Activated CD4-positive, alpha-beta T cell treated with anti-CD3 and anti-CD28 coated beads, Interleukin-2, amount 10 ng/mL, durations not matched to agents 24 days and 14 days (primary cell): ENCODE measurements around the gene CELF4. TPM values are rescaled to one million over a fixed set of nuclear protein-coding genes. Genes with fewer than 3 reads are reported as not detected.

Experiments used
- DNase-seq: peaks from one replicate; pipeline ENCODE4 v3.0.0; 2022
- H3K27ac Mint-ChIP-seq: one replicate; pipeline ENCODE4 v1.8.0; 2022; ENCODE audit warnings: mild to moderate bottlenecking, mixed read lengths
- H3K27me3 Mint-ChIP-seq: one replicate; pipeline ENCODE4 v1.8.0; 2022; ENCODE audit warnings: mixed read lengths
- H3K36me3 Mint-ChIP-seq: one replicate; pipeline ENCODE4 v1.8.0; 2022; ENCODE audit warnings: low read depth, mild to moderate bottlenecking, mixed read lengths
- H3K4me1 Mint-ChIP-seq: one replicate; pipeline ENCODE4 v1.8.0; 2021; ENCODE audit warnings: mixed read lengths
- H3K4me3 Mint-ChIP-seq: one replicate; pipeline ENCODE4 v1.8.0; 2022; ENCODE audit warnings: mild to moderate bottlenecking, moderate library complexity, mixed read lengths
- H3K9me3 Mint-ChIP-seq: one replicate; pipeline ENCODE4 v1.8.0; 2021; ENCODE audit warnings: mixed read lengths
- intact Hi-C: fragments of 100-400 bp; cut with micrococcal nuclease; formaldehyde crosslinking; loops from one replicate; pipeline ENCODE4 v1.15.1; 2023
- total RNA-seq: library from RNA; stranded (reverse); gene quantifications from 2 replicates; pipeline ENCODE4 v1.2.3, GENCODE V29; 2022

The CELF4 gene
- total RNA-seq, result not detected in 2 replicates

GRCh38 chr18:37565101-37565976 is at the start of gene CELF4:
Gene CELF4 (minus strand): TSS chr18:37565798.
- peak within 1 kb of the TSS; percentile 41 for H3K4me3 Mint-ChIP-seq
- intact Hi-C loops, result no loop called here
- H3K27ac Mint-ChIP-seq, result no peak within 1 kb of the TSS

GRCh38 chr18:37613253-37613565 is 47.6 kb upstream of the CELF4 start:
- no peak overlapping the region for H3K27ac Mint-ChIP-seq
- no peaks in the 10 kb centered on the region for H3K9me3 Mint-ChIP-seq
- no peak overlapping the region for H3K4me3 Mint-ChIP-seq
- no peaks in the 10 kb centered on the region for H3K4me1 Mint-ChIP-seq
- intact Hi-C loops, result no loop called here
- no peaks in the 10 kb centered on the region for H3K36me3 Mint-ChIP-seq
- no peak for DNase-seq
- no peaks in the 10 kb centered on the region for H3K27me3 Mint-ChIP-seq

More at GRCh38 chr18:37565101-37565976, at the start of gene CELF4:
- peaks cover 2% of the 10 kb centered on the region for H3K4me1 Mint-ChIP-seq
- peaks cover 61% of the 10 kb centered on the region for H3K27me3 Mint-ChIP-seq
- H3K36me3 Mint-ChIP-seq, result peaks cover 3% of the 10 kb centered on the region
- H3K9me3 Mint-ChIP-seq, result no peaks in the 10 kb centered on the region
- DNase-seq, result no peak

- H3K9me3 Mint-ChIP-seq, result no peaks in the 10 kb centered on the region
- no peak overlapping the region for H3K4me3 Mint-ChIP-seq
- H3K27me3 Mint-ChIP-seq, result no peaks in the 10 kb centered on the region
- no peaks in the 10 kb centered on the region for H3K4me1 Mint-ChIP-seq
- no peak overlapping the region for H3K27ac Mint-ChIP-seq
- H3K36me3 Mint-ChIP-seq, result no peaks in the 10 kb centered on the region
- intact Hi-C loops, result no loop called here
- no peak for DNase-seq
These were observed 47.1 kb upstream of the CELF4 start for GRCh38 chr18:37612524-37613252.

GRCh38 chr18:37611614-37612279 is 46.1 kb upstream of the CELF4 start:
- no peak for DNase-seq
- no peaks in the 10 kb centered on the region for H3K9me3 Mint-ChIP-seq
- intact Hi-C loops, result no loop called here
- H3K36me3 Mint-ChIP-seq, result no peaks in the 10 kb centered on the region
- H3K4me1 Mint-ChIP-seq, result no peaks in the 10 kb centered on the region
- no peaks in the 10 kb centered on the region for H3K27me3 Mint-ChIP-seq
- no peak overlapping the region for H3K4me3 Mint-ChIP-seq
- H3K27ac Mint-ChIP-seq, result no peak overlapping the region

- H3K27me3 Mint-ChIP-seq, result no peaks in the 10 kb centered on the region
- no peak overlapping the region for H3K4me3 Mint-ChIP-seq
- no peaks in the 10 kb centered on the region for H3K9me3 Mint-ChIP-seq
- H3K36me3 Mint-ChIP-seq, result no peaks in the 10 kb centered on the region
- no peaks in the 10 kb centered on the region for H3K4me1 Mint-ChIP-seq
- no peak for DNase-seq
- H3K27ac Mint-ChIP-seq, result no peak overlapping the region
- intact Hi-C loops, result no loop called here
These were observed 43.3 kb upstream of the CELF4 start for GRCh38 chr18:37608876-37609275.

GRCh38 chr18:37607281-37607680 is 41.7 kb upstream of the CELF4 start:
- H3K27ac Mint-ChIP-seq, result no peak overlapping the region
- H3K4me3 Mint-ChIP-seq, result no peak overlapping the region
- no peaks in the 10 kb centered on the region for H3K4me1 Mint-ChIP-seq
- H3K36me3 Mint-ChIP-seq, result no peaks in the 10 kb centered on the region
- DNase-seq, result no peak
- H3K9me3 Mint-ChIP-seq, result no peaks in the 10 kb centered on the region
- no peaks in the 10 kb centered on the region for H3K27me3 Mint-ChIP-seq
- intact Hi-C loops, result no loop called here

GRCh38 chr18:37604032-37604431 is 38.4 kb upstream of the CELF4 start:
- no peaks in the 10 kb centered on the region for H3K9me3 Mint-ChIP-seq
- H3K4me3 Mint-ChIP-seq, result no peak overlapping the region
- no peaks in the 10 kb centered on the region for H3K4me1 Mint-ChIP-seq
- no peaks in the 10 kb centered on the region for H3K27me3 Mint-ChIP-seq
- no peaks in the 10 kb centered on the region for H3K36me3 Mint-ChIP-seq
- no peak overlapping the region for H3K27ac Mint-ChIP-seq
- no peak for DNase-seq
- intact Hi-C loops, result no loop called here

- Mint-ChIP-seq H3K4me1 (no peaks in the 10 kb centered on the region), H3K36me3 (no peaks in the 10 kb centered on the region), H3K27me3 (no peaks in the 10 kb centered on the region)
These were observed 33.6 kb upstream of the CELF4 start for GRCh38 chr18:37598966-37599896.

GRCh38 chr18:37598396-37598795 is 32.8 kb upstream of the CELF4 start:
- Mint-ChIP-seq H3K9me3 (no peaks in the 10 kb centered on the region), H3K4me1 (no peaks in the 10 kb centered on the region), H3K27ac (no peak overlapping the region), H3K36me3 (no peaks in the 10 kb centered on the region), H3K4me3 (no peak overlapping the region), H3K27me3 (no peaks in the 10 kb centered on the region)
- DNase-seq, result no peak
- intact Hi-C loops, result no loop called here

More at GRCh38 chr18:37598966-37599896, 33.6 kb upstream of the CELF4 start:
- Mint-ChIP-seq H3K27ac (no peak overlapping the region), H3K4me3 (no peak overlapping the region), H3K9me3 (no peaks in the 10 kb centered on the region)
- intact Hi-C loops, result no loop called here
- no peak for DNase-seq

GRCh38 chr18:37590346-37590745 is 24.7 kb upstream of the CELF4 start:
- intact Hi-C loops, result no loop called here
- H3K27me3 Mint-ChIP-seq, result peaks cover 2% of the 10 kb centered on the region
- H3K4me3 Mint-ChIP-seq, result no peak overlapping the region
- DNase-seq, result no peak
- H3K27ac Mint-ChIP-seq, result no peak overlapping the region
- no peaks in the 10 kb centered on the region for H3K9me3 Mint-ChIP-seq
- H3K36me3 Mint-ChIP-seq, result no peaks in the 10 kb centered on the region
- H3K4me1 Mint-ChIP-seq, result no peaks in the 10 kb centered on the region

- Mint-ChIP-seq H3K27me3 (peaks cover 2% of the 10 kb centered on the region), H3K9me3 (no peaks in the 10 kb centered on the region), H3K4me3 (no peak overlapping the region), H3K4me1 (no peaks in the 10 kb centered on the region), H3K36me3 (no peaks in the 10 kb centered on the region), H3K27ac (no peak overlapping the region)
- no peak for DNase-seq
- intact Hi-C loops, result no loop called here
These were observed 22.7 kb upstream of the CELF4 start for GRCh38 chr18:37588289-37588688.

- Mint-ChIP-seq H3K4me3 (no peak overlapping the region), H3K27ac (no peak overlapping the region), H3K4me1 (no peaks in the 10 kb centered on the region), H3K27me3 (no peaks in the 10 kb centered on the region), H3K9me3 (no peaks in the 10 kb centered on the region), H3K36me3 (no peaks in the 10 kb centered on the region)
- DNase-seq, result no peak
- intact Hi-C loops, result no loop called here
These were observed 21.1 kb upstream of the CELF4 start for GRCh38 chr18:37586656-37587225.
